Upper lobe of left lung (tissue), 6 donors: Measurements from ENCODE around the gene MST1R. TPM values are rescaled to one million over a fixed set of nuclear protein-coding genes. Genes with fewer than 3 reads are reported as not detected.

Experiments used
- ATAC-seq, 2 donors: fragments of 200-7000 bp; cut with Tn5 transposase; one replicate each; pipeline ENCODE4 v1.9.1; 2022; ENCODE audit warnings: mild to moderate bottlenecking in 2 of 2, moderate library complexity in 2 of 2; ENCODE audit not compliant: low FRiP score in 2 of 2
- DNase-seq, 2 donors: peaks; one replicate each; pipeline ENCODE4 v3.0.0-alpha.2; 2019 to 2020
- H3K27ac ChIP-seq, 4 donors: fragments of 200-600 bp; sonication (generic); one replicate each; pipeline ENCODE4 v1.5.1; 2016 to 2019
- H3K27me3 ChIP-seq, 4 donors: fragments of 200-600 bp; sonication (generic); one replicate each; pipeline ENCODE4 v1.5.1; 2017 to 2019
- H3K36me3 ChIP-seq, 4 donors: fragments of 200-600 bp; sonication (generic); one replicate each; pipeline ENCODE4 v1.5.1; 2016 to 2019
- H3K4me1 ChIP-seq, 4 donors: fragments of 200-600 bp; sonication (generic); one replicate each; pipeline ENCODE4 v1.5.1; 2018 to 2019
- H3K4me3 ChIP-seq, 4 donors: fragments of 200-600 bp; sonication (generic); one replicate each; pipeline ENCODE4 v1.5.1; 2017 to 2019; ENCODE audit warnings: mild to moderate bottlenecking in 2 of 4, moderate library complexity in 1 of 4
- H3K9me3 ChIP-seq, 4 donors: fragments of 200-600 bp; sonication (generic); one replicate each; pipeline ENCODE4 v1.5.1; 2018 to 2019
- EP300 ChIP-seq, 4 donors: sonication (generic); formaldehyde crosslinking; IDR thresholded peaks; one replicate each; pipeline ENCODE4 v1.5.1; 2017; ENCODE audit warnings: antibody characterized with exemption in 4 of 4, control low read depth in 2 of 4
- POLR2A ChIP-seq, 4 donors: fragments of 450-650 bp; IDR thresholded peaks; one replicate each; pipeline ENCODE4 v1.5.1; 2016 to 2017; ENCODE audit warnings: antibody characterized with exemption in 4 of 4, mild to moderate bottlenecking in 2 of 4
- POLR2AphosphoS5 ChIP-seq, 2 donors: sonication (generic); formaldehyde crosslinking; IDR thresholded peaks; one replicate each; pipeline ENCODE4 v1.5.1; 2017; ENCODE audit warnings: antibody characterized with exemption in 2 of 2
- WGBS, 2 donors: methylation state at CpG; one replicate each; pipeline ENCODE4 v1.1.5; 2017 to 2018; 5-methylcytosine and 5-hydroxymethylcytosine counted together
- total RNA-seq, 6 donors: library from RNA; depleted of rRNA in 4 of 6; stranded (reverse); fragments of >200 nt in 4 of 6; gene quantifications; one replicate each; pipeline versions ENCODE4 v1.1.0 to v1.2.1, GENCODE V29; 2016 to 2021
- TF ChIP-seq, protein P1 (sequence below), 6 experiments: fragments of 450-650 bp in 4 of 6; fragments of 200-600 bp in 2 of 6; sonication (generic) in 2 of 6; IDR thresholded peaks; one replicate each; pipeline ENCODE4 v1.5.1; 2016 to 2019; ENCODE audit warnings: antibody characterized with exemption in 6 of 6
- donor health status: DM: no; HTN: no; CAD: no; lungs with moderate emphysema.
- donor health status: DM: no; HTN: yes; CAD: no; lungs with severe emphysema.

Gene MST1R
- total RNA-seq, 6 donors from 2014 or later = 24.5 to 97.4 (median 36.4) TPM

DNA sequence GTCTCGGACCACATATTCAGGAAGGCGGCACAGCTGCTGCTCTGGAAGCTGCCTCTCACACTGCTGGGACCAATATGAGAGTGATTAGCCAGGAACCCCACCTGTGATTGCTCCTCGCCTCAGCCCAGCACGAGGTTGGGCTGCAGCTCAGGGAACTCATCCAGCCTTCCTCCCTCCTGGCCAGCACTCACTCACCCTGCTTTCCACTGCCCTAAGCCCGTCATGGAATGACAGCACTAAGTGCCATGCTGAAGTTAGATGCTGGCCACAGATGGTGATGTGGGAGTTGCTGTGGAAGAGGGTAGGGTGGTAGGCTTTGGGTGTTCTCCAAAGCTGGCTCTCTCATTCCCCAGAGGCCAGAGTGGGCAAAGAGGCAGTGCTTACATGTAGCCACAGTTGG, 7.3 kb downstream of the MST1R start:
- TF ChIP-seq, protein P1, sequence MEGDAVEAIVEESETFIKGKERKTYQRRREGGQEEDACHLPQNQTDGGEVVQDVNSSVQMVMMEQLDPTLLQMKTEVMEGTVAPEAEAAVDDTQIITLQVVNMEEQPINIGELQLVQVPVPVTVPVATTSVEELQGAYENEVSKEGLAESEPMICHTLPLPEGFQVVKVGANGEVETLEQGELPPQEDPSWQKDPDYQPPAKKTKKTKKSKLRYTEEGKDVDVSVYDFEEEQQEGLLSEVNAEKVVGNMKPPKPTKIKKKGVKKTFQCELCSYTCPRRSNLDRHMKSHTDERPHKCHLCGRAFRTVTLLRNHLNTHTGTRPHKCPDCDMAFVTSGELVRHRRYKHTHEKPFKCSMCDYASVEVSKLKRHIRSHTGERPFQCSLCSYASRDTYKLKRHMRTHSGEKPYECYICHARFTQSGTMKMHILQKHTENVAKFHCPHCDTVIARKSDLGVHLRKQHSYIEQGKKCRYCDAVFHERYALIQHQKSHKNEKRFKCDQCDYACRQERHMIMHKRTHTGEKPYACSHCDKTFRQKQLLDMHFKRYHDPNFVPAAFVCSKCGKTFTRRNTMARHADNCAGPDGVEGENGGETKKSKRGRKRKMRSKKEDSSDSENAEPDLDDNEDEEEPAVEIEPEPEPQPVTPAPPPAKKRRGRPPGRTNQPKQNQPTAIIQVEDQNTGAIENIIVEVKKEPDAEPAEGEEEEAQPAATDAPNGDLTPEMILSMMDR (IDR thresholded peaks at IDR 0.05) = no peak
- TF ChIP-seq EP300 (IDR thresholded peaks at IDR 0.05) = no peak
- no peak for TF ChIP-seq POLR2A (IDR thresholded peaks at IDR 0.05)
- no peak for TF ChIP-seq POLR2AphosphoS5 (IDR thresholded peaks at IDR 0.05)
- Histone ChIP-seq H3K27me3 (no peaks in the 10 kb centered on the region), H3K27ac (no peak overlapping the region), H3K9me3 (no peaks in the 10 kb centered on the region), H3K36me3 (peaks cover 0 to 47% (median 23%) of the 10 kb centered on the region in 4 donors), H3K4me3 (no peak overlapping the region), H3K4me1 (peaks cover 7 to 16% (median 13%) of the 10 kb centered on the region in 4 donors)
- DNase-seq = no peak
- no peak for ATAC-seq
- WGBS, 2 donors = 88 to 95% methylated on average over 3 to 5 of the region's 5 CpGs

DNA sequence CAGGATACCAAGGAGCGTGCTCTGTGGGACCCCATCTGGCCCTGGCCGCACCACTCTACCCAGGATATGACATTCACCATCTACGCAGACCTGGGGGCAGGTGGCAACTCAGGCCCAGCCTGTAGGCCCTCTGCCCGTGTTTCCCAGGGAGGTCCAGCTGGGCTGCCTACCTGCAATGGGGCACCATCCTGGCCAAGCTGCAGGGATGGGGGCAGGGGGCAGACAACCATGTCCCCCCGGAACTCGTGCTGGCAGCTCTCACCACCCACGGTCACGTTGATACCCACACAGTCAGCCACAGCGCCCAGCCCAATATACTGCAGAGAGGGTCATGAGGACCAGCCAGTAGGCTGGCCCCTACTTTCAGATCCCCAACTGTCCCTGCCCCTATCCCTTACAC, 7.9 kb downstream of the MST1R start:
- TF ChIP-seq, protein P1 (IDR thresholded peaks at IDR 0.05) = no peak
- TF ChIP-seq POLR2A (IDR thresholded peaks at IDR 0.05) (no peak), EP300 (IDR thresholded peaks at IDR 0.05) (no peak), POLR2AphosphoS5 (IDR thresholded peaks at IDR 0.05) (no peak)
- WGBS, 2 donors = 92 to 95% methylated on average over 6 to 9 of the region's 9 CpGs
- Histone ChIP-seq H3K27ac (no peak overlapping the region), H3K4me1 (peaks cover 2 to 10% (median 7%) of the 10 kb centered on the region in 4 donors), H3K36me3 (peaks cover 0 to 52% (median 27%) of the 10 kb centered on the region in 4 donors), H3K4me3 (no peak overlapping the region), H3K27me3 (no peaks in the 10 kb centered on the region), H3K9me3 (no peaks in the 10 kb centered on the region)
- DNase-seq = no peak
- no peak for ATAC-seq

DNA sequence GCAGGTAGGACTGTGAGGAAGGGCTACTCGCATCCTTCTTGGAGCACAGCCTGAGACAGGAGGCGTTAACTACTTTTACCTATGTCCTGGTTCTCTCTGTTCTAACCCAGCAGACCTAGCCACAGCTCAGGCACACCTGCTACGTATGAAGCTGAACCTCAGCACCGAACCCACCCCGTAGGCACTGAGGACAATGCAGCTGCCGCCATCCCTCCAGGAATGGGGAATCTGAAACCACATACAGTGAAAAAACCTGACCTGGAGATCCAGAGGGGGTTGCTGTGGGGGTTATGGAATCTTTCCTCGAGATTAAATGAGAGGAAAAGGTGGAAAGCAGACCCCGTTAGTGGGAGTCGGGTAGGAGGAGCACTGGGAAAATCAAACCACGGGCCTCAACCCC, 14.4 kb downstream of the MST1R start:
- H3K4me3 ChIP-seq = no peak overlapping the region
- H3K27me3 ChIP-seq = no peaks in the 10 kb centered on the region
- H3K27ac ChIP-seq = no peak overlapping the region
- 77 to 80% methylated on average over 10 of the region's 10 CpGs for WGBS, 2 donors
- peaks cover 0 to 10% (median 5%) of the 10 kb centered on the region in 4 donors for H3K36me3 ChIP-seq
- H3K4me1 ChIP-seq = no peaks in the 10 kb centered on the region
- H3K9me3 ChIP-seq = no peaks in the 10 kb centered on the region
- ATAC-seq (no peak), DNase-seq (no peak)
- TF ChIP-seq POLR2AphosphoS5 (IDR thresholded peaks at IDR 0.05) (no peak), EP300 (IDR thresholded peaks at IDR 0.05) (no peak), POLR2A (IDR thresholded peaks at IDR 0.05) (no peak)
- TF ChIP-seq, protein P1 (IDR thresholded peaks at IDR 0.05) = no peak

DNA sequence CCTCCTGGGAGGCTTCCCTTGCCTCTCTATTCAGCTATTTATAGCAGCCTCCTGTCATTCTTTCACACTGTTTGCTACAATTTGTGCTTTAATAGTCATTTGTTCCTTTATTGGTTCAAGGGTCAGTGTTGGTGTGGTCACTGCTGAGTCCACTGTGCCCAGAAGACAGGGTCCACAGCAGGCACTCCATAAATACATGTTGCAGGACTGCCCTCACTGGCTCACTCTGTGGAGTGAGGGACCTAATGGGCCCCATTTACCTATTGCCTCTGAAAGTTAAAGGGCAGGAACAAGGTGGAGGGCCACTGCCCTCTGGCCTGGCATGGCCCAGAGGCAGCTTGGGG, 16.8 kb downstream of the MST1R start:
- TF ChIP-seq EP300 (IDR thresholded peaks at IDR 0.05) (no peak), POLR2AphosphoS5 (IDR thresholded peaks at IDR 0.05) (no peak), POLR2A (IDR thresholded peaks at IDR 0.05) (no peak)
- TF ChIP-seq, protein P1 (IDR thresholded peaks at IDR 0.05) = no peak
- DNase-seq = no peak

DNA sequence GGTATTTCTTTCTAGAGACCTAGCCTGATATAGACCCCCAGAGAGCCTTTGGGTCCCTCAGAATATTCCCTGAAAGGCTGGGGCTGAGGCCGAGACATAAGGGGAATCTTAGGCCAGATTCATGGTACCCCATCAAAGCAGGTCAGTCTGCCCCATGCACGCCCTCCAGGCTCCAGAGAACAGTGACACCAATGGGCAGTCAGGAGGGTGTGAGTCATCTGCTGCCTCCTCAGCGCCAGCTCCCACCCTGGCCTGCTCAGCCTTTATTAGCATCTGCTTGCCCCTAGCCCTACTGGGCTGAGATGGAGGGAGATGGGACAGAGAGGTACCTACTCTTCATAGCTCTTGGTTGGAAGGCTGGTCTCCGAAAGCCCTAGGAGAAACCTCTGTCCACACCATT, 19.7 kb downstream of the MST1R start:
- ATAC-seq = no peak
- 98 to 100% methylated on average over 2 to 4 of the region's 4 CpGs for WGBS, 2 donors
- H3K9me3 ChIP-seq = no peaks in the 10 kb centered on the region

More for the DNA sequence above, 16.8 kb downstream of the MST1R start:
- Histone ChIP-seq H3K4me1 (no peaks in the 10 kb centered on the region), H3K36me3 (peaks cover 0 to 9% (median 5%) of the 10 kb centered on the region in 4 donors), H3K27ac (no peak overlapping the region), H3K9me3 (no peaks in the 10 kb centered on the region), H3K27me3 (no peaks in the 10 kb centered on the region), H3K4me3 (no peak overlapping the region)
- ATAC-seq = no peak

More for the DNA sequence above, 19.7 kb downstream of the MST1R start:
- TF ChIP-seq POLR2AphosphoS5 (IDR thresholded peaks at IDR 0.05) = no peak
- no peak for TF ChIP-seq EP300 (IDR thresholded peaks at IDR 0.05)
- no peak for TF ChIP-seq POLR2A (IDR thresholded peaks at IDR 0.05)
- TF ChIP-seq, protein P1 (IDR thresholded peaks at IDR 0.05) = no peak
- Histone ChIP-seq H3K4me1 (no peaks in the 10 kb centered on the region), H3K27ac (no peak overlapping the region), H3K36me3 (no peaks in the 10 kb centered on the region), H3K27me3 (no peaks in the 10 kb centered on the region), H3K4me3 (no peak overlapping the region)
- DNase-seq = no peak
